Cardiac septum (tissue), 1 donor: Measurements from ENCODE around the gene PALM. TPM values are rescaled to one million over a fixed set of nuclear protein-coding genes. Genes with fewer than 3 reads are reported as not detected.

Experiments used
- DNase-seq: peaks from one replicate; pipeline ENCODE4 v3.0.0-alpha.2; 2020; ENCODE audit warnings: low spot score
- intact Hi-C: fragments of 100-400 bp; cut with DNase I; formaldehyde crosslinking; loops from one replicate; pipeline ENCODE4 v1.14.0; 2022
- total RNA-seq: library from RNA; stranded (reverse); fragmentation: NEBNext Ultra II Directional; extraction: Animal tissue kit (Norgen Biotek cat#: 25700); gene quantifications from one replicate; pipeline ENCODE4 v1.2.1, GENCODE V29; 2021
- donor health status: DM: no; HTN: no; CAD: no.

Gene PALM
- total RNA-seq, 1 donor from 2014 or later = 18.9 TPM

- no peak for DNase-seq
- intact Hi-C loops = no loop called here
These were observed 83.7 kb downstream of the PALM start for GRCh38 chr19:792306-792885.

- intact Hi-C loops = no loop called here
- no peak for DNase-seq
These were observed 85.1 kb downstream of the PALM start for GRCh38 chr19:793806-794205.

- no peak for DNase-seq
- intact Hi-C loops = no loop called here
These were observed 86.4 kb downstream of the PALM start for GRCh38 chr19:795073-795611.

GRCh38 chr19:795691-796581 lies 87.2 kb downstream of the PALM start:
- intact Hi-C loops = loop anchor here (2.0 kb wide), 1 partner anchor 289 kb away; the partner anchor contains the start of gene TPGS1
- DNase-seq = no peak

- peak; percentile 100 for DNase-seq
- intact Hi-C loops = loop anchor here (2.0 kb wide), 1 partner anchor 290 kb away; the partner anchor contains the start of gene TPGS1
These were observed 88.2 kb downstream of the PALM start, which contains the start of gene PTBP1 for GRCh38 chr19:796692-797527. PTBP1 (plus strand) TSS chr19:797452; CDS start chr19:797498, 46 bp downstream.

Other genes with a start within 250 kb of the PALM start
- 16.8 TPM for gene SHC2, start 247.9 kb upstream of the PALM start, total RNA-seq
- 0.40 TPM for gene MADCAM1, start 212.4 kb upstream of the PALM start, total RNA-seq
- gene TPGS1, start 201.4 kb upstream of the PALM start, total RNA-seq = 11.2 TPM
- gene CDC34, start 177.2 kb upstream of the PALM start, total RNA-seq = 78.2 TPM
- gene GZMM, start 164.9 kb upstream of the PALM start, total RNA-seq = 0.43 TPM
- 1,183 TPM for gene BSG, start 136.3 kb upstream of the PALM start, total RNA-seq
- 12.0 TPM for gene HCN2, start 119.1 kb upstream of the PALM start, total RNA-seq
- 37.3 TPM for gene POLRMT, start 75.4 kb upstream of the PALM start, total RNA-seq
- not detected for gene FGF22, start 69.1 kb upstream of the PALM start, total RNA-seq
- 31.4 TPM for gene RNF126, start 45.7 kb upstream of the PALM start, total RNA-seq
- gene FSTL3, start 32.5 kb upstream of the PALM start, total RNA-seq = 136 TPM
- not detected for gene PRSS57, start 13.5 kb upstream of the PALM start, total RNA-seq
- not detected for gene MISP, start 42.2 kb downstream of the PALM start, total RNA-seq
- 76.9 TPM for gene PTBP1, start 88.5 kb downstream of the PALM start, total RNA-seq
- gene PLPPR3, start 113.0 kb downstream of the PALM start, total RNA-seq = not detected
- 1.1 TPM for gene AZU1, start 118.9 kb downstream of the PALM start, total RNA-seq
- gene PRTN3, start 132.1 kb downstream of the PALM start, total RNA-seq = 0.62 TPM
- gene ELANE, start 143.4 kb downstream of the PALM start, total RNA-seq = 0.54 TPM
- 31.0 TPM for gene CFD, start 150.7 kb downstream of the PALM start, total RNA-seq
- 27.0 TPM for gene MED16, start 184.3 kb downstream of the PALM start, total RNA-seq
- not detected for gene RNU6-9, start 184.5 kb downstream of the PALM start, total RNA-seq
- 24.5 TPM for gene R3HDM4, start 204.3 kb downstream of the PALM start, total RNA-seq
- gene KISS1R, start 208.4 kb downstream of the PALM start, total RNA-seq = not detected
- 7.8 TPM for gene ARID3A, start 217.1 kb downstream of the PALM start, total RNA-seq